GM21423 (cell line): Measurements from ENCODE around the gene CEP162.
"Not testable (repeated sequence)": the region's sequence is repeated elsewhere in the genome, so short reads cannot be mapped to it uniquely, and the experiment has no call there.

Experiments
- ATAC-seq: cut with Tn5 transposase; IDR thresholded peaks from one replicate; pipeline ENCODE4 v1.9.1; 2021; ENCODE audit warnings: mild to moderate bottlenecking, moderate library complexity; ENCODE audit not compliant: unreplicated experiment

CEP162 gene

GRCh38 chr6:84227434-84228197 lies at the start of gene CEP162:
Gene CEP162 (minus strand): TSS chr6:84227643. CDS start chr6:84226393, 1,250 bp downstream.
- ATAC-seq: peak; percentile 97

- no peak for ATAC-seq
These were observed 47.4 kb upstream of the CEP162 start for GRCh38 chr6:84274856-84275255.

GRCh38 chr6:84273048-84273809 lies 45.8 kb upstream of the CEP162 start:
- no peak for ATAC-seq

GRCh38 chr6:84272298-84272697 lies 44.9 kb upstream of the CEP162 start:
- no peak for ATAC-seq

- ATAC-seq: no peak
These were observed 43.7 kb upstream of the CEP162 start for GRCh38 chr6:84271061-84271716.

GRCh38 chr6:84269947-84270733 lies 42.7 kb upstream of the CEP162 start:
- ATAC-seq: no peak

GRCh38 chr6:84268781-84269180 lies 41.3 kb upstream of the CEP162 start:
- no peak for ATAC-seq

GRCh38 chr6:84263557-84263956 lies 36.1 kb upstream of the CEP162 start:
- ATAC-seq: no peak

- no peak for ATAC-seq
These were observed 33.5 kb upstream of the CEP162 start for GRCh38 chr6:84260926-84261325.

- ATAC-seq: no peak
These were observed 32.8 kb upstream of the CEP162 start for GRCh38 chr6:84260196-84260595.

GRCh38 chr6:84258866-84259265 lies 31.4 kb upstream of the CEP162 start:
- ATAC-seq: no peak

GRCh38 chr6:84258268-84258667 lies 30.8 kb upstream of the CEP162 start:
- ATAC-seq: no peak

GRCh38 chr6:84255641-84256040 lies 28.2 kb upstream of the CEP162 start:
- ATAC-seq: no peak

- ATAC-seq: no peak
These were observed 25.9 kb upstream of the CEP162 start for GRCh38 chr6:84253380-84253779.

GRCh38 chr6:84251891-84252539 lies 24.6 kb upstream of the CEP162 start:
- no peak for ATAC-seq

GRCh38 chr6:84249724-84250123 lies 22.3 kb upstream of the CEP162 start:
- no peak for ATAC-seq

GRCh38 chr6:84244416-84245081 lies 17.1 kb upstream of the CEP162 start:
- not testable (repeated sequence) for ATAC-seq

- no peak for ATAC-seq
These were observed 15.8 kb upstream of the CEP162 start for GRCh38 chr6:84243240-84243639.

GRCh38 chr6:84242265-84242664 lies 14.8 kb upstream of the CEP162 start:
- ATAC-seq: no peak

- no peak for ATAC-seq
These were observed 728 bp upstream of the CEP162 start for GRCh38 chr6:84228198-84228543.
